PC-9 (cell line): ENCODE measurements around the gene LZTFL1. TPM values are rescaled to one million over a fixed set of nuclear protein-coding genes. Genes with fewer than 3 reads are reported as not detected.

Source experiments
- BruUV-seq: library from RNA; stranded (reverse); fragments of 400-500 nt; replicated peaks from 2 replicates; lab custom pipeline; 2021; lab: Mats Ljungman, UMichigan
- CTCF ChIA-PET: fragments of 300-600 bp; sonication (Branson Sonifier 250); formaldehyde crosslinking; loops from one replicate; lab custom pipeline; 2022; ENCODE audit warnings: antibody characterized with exemption; lab: Charles Lee
- POLR2A ChIA-PET: fragments of 300-600 bp; sonication (Branson Sonifier 250); formaldehyde crosslinking; loops from one replicate; lab custom pipeline; 2022; ENCODE audit warnings: antibody characterized with exemption; ENCODE audit not compliant: unreplicated experiment; lab: Charles Lee
- DNase-seq, 2 experiments: peaks; one replicate each; pipeline versions ENCODE4 v3.0.0 to v3.0.0-alpha.2; 2015 to 2022; ENCODE audit warnings: mixed read lengths in 1 of 2
- H2AFZ ChIP-seq: fragments of 200-600 bp; sonication (generic); 2 replicates; pipeline ENCODE4 v1.8.1; 2017; ENCODE audit warnings: antibody characterized with exemption
- H3F3A ChIP-seq: fragments of 200-600 bp; sonication (generic); 2 replicates; pipeline ENCODE4 v1.8.1; 2017; ENCODE audit warnings: antibody characterized with exemption, mild to moderate bottlenecking, low read depth; ENCODE audit not compliant: insufficient read depth
- H3K27ac ChIP-seq: fragments of 200-600 bp; sonication (generic); 2 replicates; pipeline ENCODE4 v1.6.1; 2016; ENCODE audit warnings: mixed run types
- H3K27me3 ChIP-seq: fragments of 200-600 bp; sonication (generic); 2 replicates; pipeline ENCODE4 v1.6.1; 2016; ENCODE audit warnings: low read depth, mixed run types; ENCODE audit not compliant: insufficient read depth
- H3K36me3 ChIP-seq: fragments of 200-600 bp; sonication (generic); 2 replicates; pipeline ENCODE4 v1.6.1; 2016; ENCODE audit warnings: low read depth, mixed run types
- H3K4me1 ChIP-seq: fragments of 200-600 bp; sonication (generic); replicated peaks from 2 replicates; pipeline ENCODE4 v1.6.1; 2016; ENCODE audit warnings: mixed run types; ENCODE audit not compliant: insufficient read depth
- H3K4me2 ChIP-seq: fragments of 200-600 bp; sonication (generic); 2 replicates; pipeline ENCODE4 v1.6.1; 2017; ENCODE audit warnings: mixed run types
- H3K4me3 ChIP-seq: fragments of 200-600 bp; sonication (generic); 2 replicates; pipeline ENCODE4 v1.6.1; 2016; ENCODE audit warnings: mixed run types
- H3K79me2 ChIP-seq: fragments of 200-600 bp; sonication (generic); 2 replicates; pipeline ENCODE4 v1.6.1; 2017; ENCODE audit warnings: low read depth, mixed run types
- H3K9me2 ChIP-seq: fragments of 200-600 bp; sonication (generic); 2 replicates; pipeline ENCODE4 v1.8.1; 2017; ENCODE audit warnings: mild to moderate bottlenecking; ENCODE audit not compliant: insufficient read depth
- H3K9me3 ChIP-seq: fragments of 200-600 bp; sonication (generic); 2 replicates; pipeline ENCODE4 v1.8.1; 2016; ENCODE audit warnings: low read depth; ENCODE audit not compliant: insufficient read depth
- H4K20me1 ChIP-seq: fragments of 200-600 bp; sonication (generic); 2 replicates; pipeline ENCODE4 v1.8.1; 2017; ENCODE audit not compliant: insufficient read depth
- CTCF ChIP-seq: fragments of 200-600 bp; sonication (generic); conservative IDR thresholded peaks from 2 replicates; pipeline ENCODE4 v1.6.1; 2017; ENCODE audit warnings: mixed run types, antibody characterized with exemption, mild to moderate bottlenecking, moderate library complexity
- EZH2 ChIP-seq: fragments of 200-600 bp; sonication (generic); IDR thresholded peaks from 2 replicates; pipeline ENCODE4 v1.8.0; 2017; ENCODE audit warnings: antibody characterized with exemption, low read depth
- intact Hi-C: fragments of 100-400 bp; cut with micrococcal nuclease; formaldehyde crosslinking; loops from one replicate; pipeline ENCODE4 v1.10.0; 2022; ENCODE audit not compliant: unreplicated experiment
- total RNA-seq: library from RNA; stranded (reverse); gene quantifications from 2 replicates; pipeline ENCODE4 v1.2.3, GENCODE V29; 2021

LZTFL1 gene
- total RNA-seq, 1 experiment from 2014 or later, result 39.2 TPM

DNA sequence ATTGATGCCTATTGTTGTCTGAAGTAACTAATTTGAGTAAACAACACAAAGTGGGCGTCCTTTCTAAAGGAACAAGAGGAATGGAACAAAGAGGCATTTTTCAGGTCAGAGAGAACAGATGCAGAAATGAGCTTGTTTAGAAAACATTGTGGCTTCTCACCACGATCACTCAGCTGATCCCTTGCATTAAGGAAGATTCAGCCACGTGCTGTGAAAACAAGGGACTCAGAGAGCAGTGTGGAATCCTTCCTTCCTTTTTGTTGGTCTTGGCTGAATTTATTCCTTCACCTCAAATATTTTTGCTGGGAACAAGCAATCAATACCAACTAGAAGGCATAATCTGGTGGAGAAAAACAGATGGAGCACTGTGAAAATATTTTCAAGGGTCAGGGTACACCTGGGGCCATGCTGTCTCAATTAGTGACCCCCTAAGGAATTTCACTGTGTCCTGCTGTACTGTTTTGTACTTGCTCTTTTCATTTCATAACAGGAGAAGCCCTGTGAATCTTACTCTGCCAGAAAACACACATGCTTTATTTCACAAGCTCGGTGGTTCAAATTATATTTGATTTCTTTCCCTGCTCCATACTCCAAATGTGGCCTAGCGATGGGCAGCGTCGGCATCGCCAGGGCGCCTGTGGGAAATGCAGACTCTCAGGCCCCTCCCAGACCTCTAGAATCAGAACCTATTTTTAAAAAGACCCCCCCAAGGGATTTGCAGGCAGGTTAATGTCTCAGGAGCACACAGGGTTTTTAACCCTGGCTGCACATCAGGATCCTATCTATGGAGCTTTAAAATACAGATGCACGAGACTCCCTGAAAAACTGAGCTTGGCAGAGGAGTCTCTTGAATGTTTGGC is 34.0 kb downstream of the LZTFL1 start:
- H3K9me2 ChIP-seq, result no peaks in the 10 kb centered on the region
- H3K36me3 ChIP-seq, result no peaks in the 10 kb centered on the region
- no peak overlapping the region for H2AFZ ChIP-seq
- H3K27me3 ChIP-seq, result no peaks in the 10 kb centered on the region
- peaks cover 6% of the 10 kb centered on the region; the same call in 1 of the 2 replicates for H3K9me3 ChIP-seq
- H4K20me1 ChIP-seq, result no peaks in the 10 kb centered on the region
- no peaks in the 10 kb centered on the region for H3K4me1 ChIP-seq
- POLR2A ChIA-PET, result no interaction called here
- H3K79me2 ChIP-seq, result no peaks in the 10 kb centered on the region
- CTCF ChIA-PET, result no interaction called here
- intact Hi-C loops, result no loop called here
- H3K27ac ChIP-seq, result no peak overlapping the region
- TF ChIP-seq CTCF (no peak), EZH2 (no peak)
- no peak overlapping the region for H3K4me3 ChIP-seq
- H3F3A ChIP-seq, result no peaks in the 10 kb centered on the region
- DNase-seq, result no peak
- H3K4me2 ChIP-seq, result no peak overlapping the region
- BruUV-seq, result no TSS peak

GRCh38 chr3:45807133-45807532 is 34.8 kb downstream of the LZTFL1 start:
- DNase-seq, result no peak
- Histone ChIP-seq H3K9me2 (no peaks in the 10 kb centered on the region), H3K27me3 (no peaks in the 10 kb centered on the region), H3K27ac (no peak overlapping the region), H3K4me1 (no peaks in the 10 kb centered on the region), H3K36me3 (no peaks in the 10 kb centered on the region), H3F3A (no peaks in the 10 kb centered on the region), H4K20me1 (no peaks in the 10 kb centered on the region), H3K4me2 (no peak overlapping the region), H3K9me3 (peaks cover 6% of the 10 kb centered on the region; the same call in 1 of the 2 replicates), H3K4me3 (no peak overlapping the region), H2AFZ (no peak overlapping the region), H3K79me2 (no peaks in the 10 kb centered on the region)
- intact Hi-C loops, result no loop called here
- no peak for TF ChIP-seq EZH2
- no peak for TF ChIP-seq CTCF
- CTCF ChIA-PET, result no interaction called here
- BruUV-seq, result no TSS peak
- POLR2A ChIA-PET, result interaction anchor here (0.6 kb wide), 1 partner anchor 14 kb away, joined by 4 read pairs; no protein-coding TSS in a partner anchor

- ChIA-PET POLR2A (interaction anchor here (0.6 kb wide), 1 partner anchor 1231 kb away, joined by 3 read pairs; no protein-coding TSS in a partner anchor), CTCF (no interaction called here)
- no peak for TF ChIP-seq CTCF
- no peak for TF ChIP-seq EZH2
- Histone ChIP-seq H3K4me2 (no peak overlapping the region), H3F3A (no peaks in the 10 kb centered on the region), H3K4me1 (no peaks in the 10 kb centered on the region), H3K9me3 (peaks cover 6% of the 10 kb centered on the region; the same call in 1 of the 2 replicates), H3K27me3 (no peaks in the 10 kb centered on the region), H3K4me3 (no peak overlapping the region), H3K27ac (no peak overlapping the region), H4K20me1 (no peaks in the 10 kb centered on the region), H3K9me2 (no peaks in the 10 kb centered on the region), H3K79me2 (no peaks in the 10 kb centered on the region), H3K36me3 (no peaks in the 10 kb centered on the region), H2AFZ (no peak overlapping the region)
- DNase-seq, result no peak
- intact Hi-C loops, result no loop called here
- BruUV-seq, result no TSS peak
Observed at GRCh38 chr3:45806072-45806471, 35.8 kb downstream of the LZTFL1 start.
